ENCODE results near the gene ZNF683. TPM values are rescaled to one million over a fixed set of nuclear protein-coding genes. Genes with fewer than 3 reads are reported as not detected.

Gene ZNF683
- total RNA-seq, 2 donors from 2014 or later: not detected

DNA sequence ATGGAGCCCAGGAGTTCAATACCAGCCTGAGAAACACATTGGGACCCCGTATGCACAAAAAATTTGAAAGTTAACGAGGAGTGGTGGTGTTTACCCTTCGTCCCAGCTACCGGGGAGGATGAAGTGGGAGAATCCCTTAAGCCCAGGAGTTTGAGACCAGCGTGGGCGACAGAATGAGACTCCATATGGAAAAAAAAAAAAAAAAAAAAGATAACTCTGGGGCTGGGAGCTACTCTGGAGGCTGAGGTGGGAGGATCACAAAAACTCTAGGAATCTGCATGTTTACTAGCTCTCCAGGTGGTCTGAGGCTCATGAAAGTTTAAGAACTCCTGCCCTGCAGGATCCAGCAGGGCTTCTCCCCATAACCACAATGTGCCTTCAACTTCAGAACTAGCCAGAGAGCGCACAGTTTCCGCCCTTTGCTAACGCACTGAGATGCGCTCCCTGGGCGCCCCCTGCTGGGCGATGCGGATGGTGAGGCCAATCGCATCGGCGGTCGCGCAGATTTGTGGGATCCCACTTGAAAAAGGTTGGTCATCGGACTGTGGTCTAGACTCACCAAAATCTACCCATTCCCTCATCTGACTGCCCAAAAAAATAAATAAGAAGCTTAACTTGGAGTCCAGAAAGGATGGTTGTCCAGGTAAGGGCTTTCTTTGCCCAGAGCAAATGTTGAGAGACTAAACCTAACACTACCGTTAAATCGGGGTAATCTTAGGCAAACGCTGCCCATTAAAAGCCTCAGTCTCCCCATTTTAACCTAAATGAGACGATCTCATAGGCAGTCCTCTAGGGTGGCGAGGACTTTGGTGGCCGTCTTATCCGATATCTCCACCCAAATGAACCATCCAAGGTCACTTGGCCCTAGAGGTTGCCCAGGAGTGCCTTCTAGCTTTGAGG lies 8.8 kb downstream of the ZNF683 start:
- peaks cover 11% of the 10 kb centered on the region for H3K4me1 Mint-ChIP-seq
- H3K27me3 Mint-ChIP-seq (ENCODE audit: insufficient read depth): peaks cover 69% of the 10 kb centered on the region
- TF ChIP-seq, protein P1, sequence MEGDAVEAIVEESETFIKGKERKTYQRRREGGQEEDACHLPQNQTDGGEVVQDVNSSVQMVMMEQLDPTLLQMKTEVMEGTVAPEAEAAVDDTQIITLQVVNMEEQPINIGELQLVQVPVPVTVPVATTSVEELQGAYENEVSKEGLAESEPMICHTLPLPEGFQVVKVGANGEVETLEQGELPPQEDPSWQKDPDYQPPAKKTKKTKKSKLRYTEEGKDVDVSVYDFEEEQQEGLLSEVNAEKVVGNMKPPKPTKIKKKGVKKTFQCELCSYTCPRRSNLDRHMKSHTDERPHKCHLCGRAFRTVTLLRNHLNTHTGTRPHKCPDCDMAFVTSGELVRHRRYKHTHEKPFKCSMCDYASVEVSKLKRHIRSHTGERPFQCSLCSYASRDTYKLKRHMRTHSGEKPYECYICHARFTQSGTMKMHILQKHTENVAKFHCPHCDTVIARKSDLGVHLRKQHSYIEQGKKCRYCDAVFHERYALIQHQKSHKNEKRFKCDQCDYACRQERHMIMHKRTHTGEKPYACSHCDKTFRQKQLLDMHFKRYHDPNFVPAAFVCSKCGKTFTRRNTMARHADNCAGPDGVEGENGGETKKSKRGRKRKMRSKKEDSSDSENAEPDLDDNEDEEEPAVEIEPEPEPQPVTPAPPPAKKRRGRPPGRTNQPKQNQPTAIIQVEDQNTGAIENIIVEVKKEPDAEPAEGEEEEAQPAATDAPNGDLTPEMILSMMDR (conservative IDR thresholded peaks at IDR 0.05): peak; percentile 99
- H3K27ac Mint-ChIP-seq: no peak overlapping the region
- H3K27ac ChIP-seq (ENCODE audit: low read depth, low read length): no peak overlapping the region
- no peak overlapping the region for H3K9ac ChIP-seq (ENCODE audit: extremely low read depth, low read length, poor library complexity, severe bottlenecking)
- no peak overlapping the region for H3K4me3 Mint-ChIP-seq
- peaks cover 44% of the 10 kb centered on the region for H3K27me3 ChIP-seq (ENCODE audit: control insufficient read depth, insufficient read depth, low read length, poor library complexity, severe bottlenecking)
- no peaks in the 10 kb centered on the region for H3K36me3 Mint-ChIP-seq (ENCODE audit: low read depth)
- peaks cover 4% of the 10 kb centered on the region for H3K4me1 ChIP-seq (ENCODE audit: control insufficient read depth, insufficient read depth, low read length)
- no peaks in the 10 kb centered on the region for H3K9me3 Mint-ChIP-seq
- DNase-seq: peak; percentile 96
- 44 to 61% methylated on average over 14 to 26 of the region's 26 CpGs for WGBS, 2 experiments (ENCODE audit: insufficient coverage in 1 of 2, insufficient read length in 1 of 2)
- H3K36me3 ChIP-seq (ENCODE audit: control insufficient read depth, insufficient read depth, low read length): no peaks in the 10 kb centered on the region
- H3K4me3 ChIP-seq (ENCODE audit: low read length): no peak overlapping the region
- no peaks in the 10 kb centered on the region for H3K9me3 ChIP-seq (ENCODE audit: control insufficient read depth, low read length)

GRCh38 chr1:26362331-26362730 lies 10.2 kb downstream of the ZNF683 start:
- 94 to 96% methylated on average over 3 of the region's 3 CpGs for WGBS, 2 experiments (ENCODE audit: insufficient coverage in 1 of 2, insufficient read length in 1 of 2)
- H3K9me3 Mint-ChIP-seq: no peaks in the 10 kb centered on the region
- Histone ChIP-seq H3K27ac (ENCODE audit: low read depth, low read length) (no peak overlapping the region), H3K4me1 (ENCODE audit: control insufficient read depth, insufficient read depth, low read length) (peaks cover 4% of the 10 kb centered on the region), H3K36me3 (ENCODE audit: control insufficient read depth, insufficient read depth, low read length) (no peaks in the 10 kb centered on the region), H3K4me3 (ENCODE audit: low read length) (no peak overlapping the region), H3K9ac (ENCODE audit: extremely low read depth, low read length, poor library complexity, severe bottlenecking) (no peak overlapping the region), H3K27me3 (ENCODE audit: control insufficient read depth, insufficient read depth, low read length, poor library complexity, severe bottlenecking) (peaks cover 44% of the 10 kb centered on the region), H3K9me3 (ENCODE audit: control insufficient read depth, low read length) (no peaks in the 10 kb centered on the region)
- H3K4me3 Mint-ChIP-seq: no peak overlapping the region
- DNase-seq: no peak
- TF ChIP-seq, protein P1 (conservative IDR thresholded peaks at IDR 0.05): no peak
- no peak overlapping the region for H3K27ac Mint-ChIP-seq
- no peaks in the 10 kb centered on the region for H3K36me3 Mint-ChIP-seq (ENCODE audit: low read depth)
- peaks cover 15% of the 10 kb centered on the region for H3K4me1 Mint-ChIP-seq
- H3K27me3 Mint-ChIP-seq (ENCODE audit: insufficient read depth): peaks cover 79% of the 10 kb centered on the region

- H3K27ac ChIP-seq (ENCODE audit: low read depth, low read length): no peak overlapping the region
- H3K27me3 ChIP-seq (ENCODE audit: control insufficient read depth, insufficient read depth, low read length, poor library complexity, severe bottlenecking): peaks cover 44% of the 10 kb centered on the region
- Mint-ChIP-seq H3K27me3 (ENCODE audit: insufficient read depth) (peaks cover 80% of the 10 kb centered on the region), H3K4me1 (peaks cover 17% of the 10 kb centered on the region), H3K9me3 (no peaks in the 10 kb centered on the region), H3K27ac (no peak overlapping the region), H3K36me3 (ENCODE audit: low read depth) (no peaks in the 10 kb centered on the region), H3K4me3 (no peak overlapping the region)
- H3K36me3 ChIP-seq (ENCODE audit: control insufficient read depth, insufficient read depth, low read length): no peaks in the 10 kb centered on the region
- no peaks in the 10 kb centered on the region for H3K9me3 ChIP-seq (ENCODE audit: control insufficient read depth, low read length)
- H3K4me1 ChIP-seq (ENCODE audit: control insufficient read depth, insufficient read depth, low read length): peaks cover 4% of the 10 kb centered on the region
- no peak overlapping the region for H3K9ac ChIP-seq (ENCODE audit: extremely low read depth, low read length, poor library complexity, severe bottlenecking)
- TF ChIP-seq, protein P1 (conservative IDR thresholded peaks at IDR 0.05): no peak
- DNase-seq: no peak
- 89 to 96% methylated on average over 10 to 12 of the region's 12 CpGs for WGBS, 2 experiments (ENCODE audit: insufficient coverage in 1 of 2, insufficient read length in 1 of 2)
- no peak overlapping the region for H3K4me3 ChIP-seq (ENCODE audit: low read length)
These were observed 10.9 kb downstream of the ZNF683 start for GRCh38 chr1:26361605-26362122.

All from endodermal cell (in vitro differentiated cells).